HEK293 (cell line): ENCODE results near the gene GPX3.

Experiments
- CTCF ChIA-PET: fragments of 350-600 bp; formaldehyde crosslinking; extraction: SDS; loops from one replicate; lab custom pipeline; 2021; ENCODE audit warnings: antibody characterized with exemption; lab: Yijun Ruan, JAX
- POLR2A ChIA-PET: fragments of 300-600 bp; formaldehyde crosslinking; extraction: SDS; loops from one replicate; lab custom pipeline; 2020; ENCODE audit warnings: antibody characterized with exemption, inconsistent platforms; lab: Yijun Ruan, JAX
- H3K27ac ChIP-seq: fragments of 200-500 bp; sonication (Bioruptor generic); 2 replicates; pipeline ENCODE4 v1.5.1; 2014; ENCODE audit warnings: low read depth, low read length, control low read depth, inconsistent platforms; ENCODE audit errors: extremely low read depth
- H3K36me3 ChIP-seq, 2 experiments: fragments of 200-500 bp in 1 of 2; sonication (Bioruptor generic) in 1 of 2; 1 replicate in 1 of 2; 2 replicates in 1 of 2; pipeline ENCODE4 v1.5.1; 2014 to 2017; ENCODE audit warnings: inconsistent platforms in 2 of 2, low read length in 2 of 2; ENCODE audit not compliant: control insufficient read depth in 2 of 2, insufficient read depth in 1 of 2
- H3K4me1 ChIP-seq: fragments of 200-500 bp; sonication (Bioruptor generic); 2 replicates; pipeline ENCODE4 v1.5.1; 2014; ENCODE audit warnings: mild to moderate bottlenecking, low read length, inconsistent platforms; ENCODE audit not compliant: control insufficient read depth, insufficient read depth
- H3K4me3 ChIP-seq: 2 replicates; pipeline ENCODE4 v1.5.1; 2011; ENCODE audit warnings: low read depth, mild to moderate bottlenecking, control low read depth, low read length, moderate library complexity
- H3K9me3 ChIP-seq: fragments of 200-500 bp; sonication (Bioruptor generic); 2 replicates; pipeline ENCODE4 v1.5.1; 2014; ENCODE audit warnings: low read depth, low read length, inconsistent platforms; ENCODE audit not compliant: control insufficient read depth, insufficient read depth
- EGR2 ChIP-seq: fragments of 450-650 bp; formaldehyde crosslinking; IDR thresholded peaks from 2 replicates; pipeline ENCODE4 v1.5.1; 2016; ENCODE audit warnings: low read depth, missing biosample characterization, missing genetic modification characterization
- FEZF1 ChIP-seq: fragments of 450-650 bp; formaldehyde crosslinking; IDR thresholded peaks from 2 replicates; pipeline ENCODE4 v1.5.1; 2016; ENCODE audit warnings: missing biosample characterization, missing genetic modification characterization
- GLIS1 ChIP-seq: fragments of 450-650 bp; formaldehyde crosslinking; IDR thresholded peaks from 2 replicates; pipeline ENCODE4 v1.5.1; 2016; ENCODE audit warnings: missing biosample characterization, missing genetic modification characterization
- KLF9 ChIP-seq: fragments of 450-650 bp; formaldehyde crosslinking; IDR thresholded peaks from 2 replicates; pipeline ENCODE4 v1.5.1; 2016; ENCODE audit warnings: missing biosample characterization, missing genetic modification characterization, low read depth
- OSR2 ChIP-seq: fragments of 450-650 bp; formaldehyde crosslinking; IDR thresholded peaks from 2 replicates; pipeline ENCODE4 v1.5.1; 2016; ENCODE audit warnings: missing biosample characterization, missing genetic modification characterization
- PRDM6 ChIP-seq: fragments of 450-650 bp; formaldehyde crosslinking; IDR thresholded peaks from 2 replicates; pipeline ENCODE4 v1.5.1; 2017; ENCODE audit warnings: missing biosample characterization, missing genetic modification characterization
- SCRT1 ChIP-seq: fragments of 450-650 bp; formaldehyde crosslinking; IDR thresholded peaks from 2 replicates; pipeline ENCODE4 v1.5.1; 2016; ENCODE audit warnings: missing biosample characterization, missing genetic modification characterization, borderline replicate concordance
- YY1 ChIP-seq: fragments of 450-650 bp; formaldehyde crosslinking; IDR thresholded peaks from 2 replicates; pipeline ENCODE4 v1.5.1; 2018; ENCODE audit warnings: missing biosample characterization, missing genetic modification characterization
- ZFHX2 ChIP-seq: fragments of 450-650 bp; formaldehyde crosslinking; conservative IDR thresholded peaks from 2 replicates; pipeline ENCODE4 v1.5.1; 2016; ENCODE audit warnings: missing biosample characterization, missing genetic modification characterization
- ZFP41 ChIP-seq: fragments of 450-650 bp; formaldehyde crosslinking; IDR thresholded peaks from 2 replicates; pipeline ENCODE4 v1.5.1; 2016; ENCODE audit warnings: missing biosample characterization, missing genetic modification characterization, borderline replicate concordance
- ZNF140 ChIP-seq: fragments of 450-650 bp; formaldehyde crosslinking; IDR thresholded peaks from 2 replicates; pipeline ENCODE4 v1.5.1; 2016; ENCODE audit warnings: missing biosample characterization, missing genetic modification characterization
- ZNF184 ChIP-seq: fragments of 450-650 bp; IDR thresholded peaks from 2 replicates; pipeline ENCODE4 v1.5.1; 2018; ENCODE audit warnings: missing biosample characterization, mild to moderate bottlenecking, missing genetic modification characterization
- ZNF223 ChIP-seq: fragments of 450-650 bp; formaldehyde crosslinking; IDR thresholded peaks from 2 replicates; pipeline ENCODE4 v1.5.1; 2016; ENCODE audit warnings: missing biosample characterization, missing genetic modification characterization
- ZNF394 ChIP-seq: fragments of 450-650 bp; formaldehyde crosslinking; IDR thresholded peaks from 2 replicates; pipeline ENCODE4 v1.5.1; 2016; ENCODE audit warnings: missing biosample characterization, missing genetic modification characterization, mild to moderate bottlenecking, moderate library complexity, borderline replicate concordance
- ZNF473 ChIP-seq: fragments of 450-650 bp; formaldehyde crosslinking; IDR thresholded peaks from 2 replicates; pipeline ENCODE4 v1.5.1; 2017; ENCODE audit warnings: missing biosample characterization, missing genetic modification characterization
- ZNF514 ChIP-seq: fragments of 450-650 bp; formaldehyde crosslinking; IDR thresholded peaks from 2 replicates; pipeline ENCODE4 v1.5.1; 2016; ENCODE audit warnings: missing biosample characterization, missing genetic modification characterization
- ZNF529 ChIP-seq: fragments of 450-650 bp; formaldehyde crosslinking; IDR thresholded peaks from 2 replicates; pipeline ENCODE4 v1.5.1; 2017; ENCODE audit warnings: missing genetic modification characterization, missing biosample characterization; ENCODE audit not compliant: insufficient replicate concordance
- ZNF747 ChIP-seq: fragments of 450-650 bp; formaldehyde crosslinking; IDR thresholded peaks from 2 replicates; pipeline ENCODE4 v1.5.1; 2016; ENCODE audit warnings: missing biosample characterization, missing genetic modification characterization
- TF ChIP-seq, protein P1 (sequence below): fragments of 450-650 bp; formaldehyde crosslinking; IDR thresholded peaks from 2 replicates; pipeline ENCODE4 v1.5.1; 2016; ENCODE audit warnings: missing biosample characterization, missing genetic modification characterization, borderline replicate concordance

Gene GPX3

DNA sequence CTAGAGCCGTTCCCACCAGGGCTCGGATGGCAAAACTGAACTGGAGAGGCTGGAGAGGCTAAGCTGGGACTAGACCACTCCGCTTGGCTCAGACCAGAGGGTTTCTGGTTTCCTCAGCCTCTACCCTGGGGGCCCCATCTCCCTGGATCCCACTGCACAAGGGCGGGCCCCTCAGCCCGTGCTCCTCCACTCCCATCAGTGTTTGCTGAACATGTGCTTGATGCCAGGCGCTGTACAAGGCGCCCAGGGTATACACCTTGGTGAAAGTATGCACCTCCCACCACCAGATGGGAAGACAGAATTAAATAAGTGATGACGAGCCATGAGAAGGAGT is 18.0 kb downstream of the GPX3 start (continued):
- no peak for TF ChIP-seq PRDM6
- TF ChIP-seq ZNF140 = no peak

GRCh38 chr5:151038801-151039238 is 18.4 kb downstream of the GPX3 start:
- 0 out of 2 replicates have a peak, but pooled peaks cover 3% of the 10 kb centered on the region for H3K4me1 ChIP-seq
- H3K9me3 ChIP-seq = no peaks in the 10 kb centered on the region
- peaks cover 14 to 86% of the 10 kb centered on the region in 2 experiments; a peak in 2 of 3 replicates for H3K36me3 ChIP-seq
- no peak overlapping the region for H3K4me3 ChIP-seq
- CTCF ChIA-PET = interaction anchor here (0.7 to 3.3 kb wide), 2 partner anchors 9 to 269 kb away, joined by 4 to 15 read pairs; no protein-coding TSS in a partner anchor
- no peak for TF ChIP-seq ZNF394 (tag by site-specific recombination)
- TF ChIP-seq ZFP41 (tag by site-specific recombination) = no peak
- TF ChIP-seq ZFHX2 = peak; percentile 44; the same call in 1 of the 2 replicates
- peak; percentile 32; the same call in 1 of the 2 replicates for TF ChIP-seq EGR2
- 0 out of 2 replicates have a peak, but pooled peaks have one; percentile 6 for TF ChIP-seq GLIS1
- POLR2A ChIA-PET = no interaction called here
- no peak overlapping the region for H3K27ac ChIP-seq

DNA sequence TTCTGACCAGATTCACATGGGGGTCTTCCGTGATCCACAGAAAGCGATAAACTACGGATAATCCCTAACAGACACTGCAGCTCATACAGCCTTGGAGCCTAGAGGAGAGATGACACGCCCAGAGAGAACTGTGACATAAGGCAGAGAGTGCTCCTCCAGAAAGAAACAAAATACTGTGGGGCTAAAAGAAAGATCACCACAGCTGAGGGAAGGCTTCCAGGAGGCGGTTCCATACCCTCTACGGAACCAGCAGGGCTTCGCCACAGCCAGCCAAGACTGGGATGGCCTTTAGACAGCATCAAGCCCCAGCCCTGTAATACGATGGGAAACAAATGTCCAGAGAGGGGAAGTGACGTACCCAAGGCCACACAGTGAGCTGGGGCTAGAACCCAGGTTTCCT is 19.3 kb downstream of the GPX3 start:
- TF ChIP-seq ZNF514 (tag by site-specific recombination) = no peak
- TF ChIP-seq ZNF747 (tag by site-specific recombination) = no peak
- no peak for TF ChIP-seq FEZF1 (tag by site-specific recombination)
- TF ChIP-seq, all 188 proteins: peak for 0
- Histone ChIP-seq H3K27ac (no peak overlapping the region), H3K36me3 (peaks cover 18 to 81% of the 10 kb centered on the region in 2 experiments; a peak in 2 of 3 replicates), H3K9me3 (no peaks in the 10 kb centered on the region), H3K4me1 (0 out of 2 replicates have a peak, but pooled peaks cover 3% of the 10 kb centered on the region), H3K4me3 (no peak overlapping the region)
- POLR2A ChIA-PET = no interaction called here
- CTCF ChIA-PET = interaction anchor here (0.6 to 0.8 kb wide), 4 partner anchors 125 to 374 kb away, joined by 3 to 4 read pairs (median 4); partner anchors contain the start of gene RBM22

GRCh38 chr5:151040211-151040747 is 19.9 kb downstream of the GPX3 start:
- no peak for TF ChIP-seq ZNF529 (tag by site-specific recombination)
- POLR2A ChIA-PET = no interaction called here

DNA sequence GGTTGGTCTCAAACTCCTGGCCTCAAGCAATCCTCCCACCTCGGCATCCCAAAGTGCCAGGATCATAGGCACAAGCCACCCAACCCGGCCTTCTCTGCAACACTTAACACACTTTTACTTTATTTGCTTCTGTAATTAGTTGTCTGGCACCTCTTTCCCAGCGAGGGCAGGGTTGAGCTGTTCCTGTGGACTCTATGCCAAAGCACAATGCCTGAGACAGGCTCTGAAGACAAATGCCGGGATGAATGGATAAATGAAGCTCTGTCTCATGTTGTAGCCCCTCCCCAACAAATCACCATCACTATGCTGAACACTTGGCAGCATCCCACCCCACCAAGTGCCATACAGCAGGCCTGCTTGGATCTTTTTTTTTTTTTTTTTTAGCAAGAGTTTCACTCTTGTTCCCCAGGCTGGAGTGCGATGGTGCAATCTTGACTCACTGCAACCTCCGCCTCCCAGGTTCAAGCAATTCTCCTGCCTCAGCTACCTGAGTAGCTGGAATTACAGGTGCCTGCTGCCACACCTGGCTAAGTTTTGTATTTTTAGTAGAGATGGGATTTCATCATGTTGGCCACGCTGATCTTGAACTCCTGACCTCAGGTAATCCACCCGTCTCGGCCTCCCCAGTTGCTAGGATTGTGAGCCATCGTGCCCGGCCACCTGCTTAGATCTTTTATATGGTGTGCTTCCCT is 21.3 kb downstream of the GPX3 start:
- ChIA-PET CTCF (interaction anchor here (0.8 to 3.4 kb wide), 5 partner anchors 10 to 123 kb away, joined by 3 to 17 read pairs (median 3); no protein-coding TSS in a partner anchor), POLR2A (interaction anchor here (0.7 kb wide), 1 partner anchor 39 kb away, joined by 3 read pairs; no protein-coding TSS in a partner anchor)
- Histone ChIP-seq H3K9me3 (no peaks in the 10 kb centered on the region), H3K36me3 (peaks cover 26 to 79% of the 10 kb centered on the region in 2 experiments; a peak in 2 of 3 replicates), H3K4me1 (0 out of 2 replicates have a peak, but pooled peaks cover 1% of the 10 kb centered on the region), H3K27ac (no peak overlapping the region), H3K4me3 (no peak overlapping the region)
- TF ChIP-seq ZNF473 (tag by site-specific recombination) = no peak
- TF ChIP-seq KLF9 (tag by site-specific recombination) = no peak
- TF ChIP-seq YY1 (tag by site-specific recombination) = no peak
- TF ChIP-seq ZNF184 = no peak
- no peak for TF ChIP-seq OSR2 (tag by site-specific recombination)
- no peak for TF ChIP-seq SCRT1 (tag by site-specific recombination)
- TF ChIP-seq, protein P1, sequence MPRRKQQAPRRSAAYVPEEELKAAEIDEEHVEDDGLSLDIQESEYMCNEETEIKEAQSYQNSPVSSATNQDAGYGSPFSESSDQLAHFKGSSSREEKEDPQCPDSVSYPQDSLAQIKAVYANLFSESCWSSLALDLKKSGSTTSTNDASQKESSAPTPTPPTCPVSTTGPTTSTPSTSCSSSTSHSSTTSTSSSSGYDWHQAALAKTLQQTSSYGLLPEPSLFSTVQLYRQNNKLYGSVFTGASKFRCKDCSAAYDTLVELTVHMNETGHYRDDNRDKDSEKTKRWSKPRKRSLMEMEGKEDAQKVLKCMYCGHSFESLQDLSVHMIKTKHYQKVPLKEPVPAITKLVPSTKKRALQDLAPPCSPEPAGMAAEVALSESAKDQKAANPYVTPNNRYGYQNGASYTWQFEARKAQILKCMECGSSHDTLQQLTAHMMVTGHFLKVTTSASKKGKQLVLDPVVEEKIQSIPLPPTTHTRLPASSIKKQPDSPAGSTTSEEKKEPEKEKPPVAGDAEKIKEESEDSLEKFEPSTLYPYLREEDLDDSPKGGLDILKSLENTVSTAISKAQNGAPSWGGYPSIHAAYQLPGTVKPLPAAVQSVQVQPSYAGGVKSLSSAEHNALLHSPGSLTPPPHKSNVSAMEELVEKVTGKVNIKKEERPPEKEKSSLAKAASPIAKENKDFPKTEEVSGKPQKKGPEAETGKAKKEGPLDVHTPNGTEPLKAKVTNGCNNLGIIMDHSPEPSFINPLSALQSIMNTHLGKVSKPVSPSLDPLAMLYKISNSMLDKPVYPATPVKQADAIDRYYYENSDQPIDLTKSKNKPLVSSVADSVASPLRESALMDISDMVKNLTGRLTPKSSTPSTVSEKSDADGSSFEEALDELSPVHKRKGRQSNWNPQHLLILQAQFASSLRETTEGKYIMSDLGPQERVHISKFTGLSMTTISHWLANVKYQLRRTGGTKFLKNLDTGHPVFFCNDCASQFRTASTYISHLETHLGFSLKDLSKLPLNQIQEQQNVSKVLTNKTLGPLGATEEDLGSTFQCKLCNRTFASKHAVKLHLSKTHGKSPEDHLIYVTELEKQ (tag by site-specific recombination) = no peak
- TF ChIP-seq ZNF223 = no peak

More at GRCh38 chr5:151040211-151040747, 19.9 kb downstream of the GPX3 start:
- Histone ChIP-seq H3K27ac (no peak overlapping the region), H3K9me3 (no peaks in the 10 kb centered on the region), H3K36me3 (peaks cover 22 to 79% of the 10 kb centered on the region in 2 experiments; a peak in 2 of 3 replicates), H3K4me1 (0 out of 2 replicates have a peak, but pooled peaks cover 3% of the 10 kb centered on the region), H3K4me3 (no peak overlapping the region)
- CTCF ChIA-PET = interaction anchor here (1.0 to 3.4 kb wide), 2 partner anchors 11 to 125 kb away, joined by 3 to 17 read pairs; no protein-coding TSS in a partner anchor
